Activated CD8-positive, alpha-beta T cell treated with anti-CD3 and anti-CD28 coated beads, Interleukin-2, amount 10 ng/mL, durations not matched to agents 7 days and 5 days (primary cell): ENCODE data around the gene PRND. TPM values are rescaled to one million over a fixed set of nuclear protein-coding genes. Genes with fewer than 3 reads are reported as not detected.
A peak's percentile ranks its signal among the peaks of the same experiment; 100 is the strongest.
"Not testable (repeated sequence)": the region's sequence is repeated elsewhere in the genome, so short reads cannot be mapped to it uniquely, and the experiment has no call there.

Source experiments
- ATAC-seq: fragments of 150-1000 bp; cut with Tn5 transposase; one replicate; pipeline ENCODE4 v1.10.0; 2021; ENCODE audit warnings: moderate library complexity
- CTCF ChIA-PET: fragments of 350-600 bp; sonication (Branson Sonifier 250); formaldehyde crosslinking; loops from one replicate; lab custom pipeline; 2021; ENCODE audit warnings: antibody characterized with exemption; lab: Charles Lee
- POLR2A ChIA-PET: fragments of 350-600 bp; sonication (Branson Sonifier 250); formaldehyde crosslinking; loops from one replicate; lab custom pipeline; 2021; ENCODE audit warnings: antibody characterized with exemption; lab: Charles Lee
- DNase-seq: peaks from one replicate; pipeline ENCODE4 v3.0.0-alpha.2; 2020
- H3K27ac Mint-ChIP-seq: one replicate; pipeline ENCODE4 v1.8.0; 2021; ENCODE audit warnings: mild to moderate bottlenecking, mixed read lengths
- H3K27me3 Mint-ChIP-seq: one replicate; pipeline ENCODE4 v1.8.0; 2021; ENCODE audit warnings: low read depth, mixed read lengths
- H3K36me3 Mint-ChIP-seq: one replicate; pipeline ENCODE4 v1.8.0; 2021; ENCODE audit warnings: low read depth, mixed read lengths
- H3K4me1 Mint-ChIP-seq: one replicate; pipeline ENCODE4 v1.8.0; 2021; ENCODE audit warnings: low read depth, mixed read lengths
- H3K4me3 Mint-ChIP-seq: one replicate; pipeline ENCODE4 v1.8.0; 2021; ENCODE audit warnings: mild to moderate bottlenecking, mixed read lengths
- H3K9me3 Mint-ChIP-seq: one replicate; pipeline ENCODE4 v1.8.0; 2022; ENCODE audit warnings: mixed read lengths; ENCODE audit not compliant: insufficient read depth
- total RNA-seq, 2 experiments: library from RNA; stranded (reverse); gene quantifications; one replicate each; pipeline ENCODE4 v1.2.3, GENCODE V29; 2021

The PRND gene
- total RNA-seq, 2 experiments from 2014 or later = not detected

GRCh38 chr20:4740774-4741431, 19.2 kb downstream of the PRND start:
- H3K4me1 Mint-ChIP-seq = no peaks in the 10 kb centered on the region
- H3K9me3 Mint-ChIP-seq = no peaks in the 10 kb centered on the region
- POLR2A ChIA-PET = no interaction called here
- ATAC-seq = peak; percentile 39
- H3K27me3 Mint-ChIP-seq = peaks cover 21% of the 10 kb centered on the region
- no peak overlapping the region for H3K4me3 Mint-ChIP-seq
- peak; percentile 78 for DNase-seq
- CTCF ChIA-PET = interaction anchor here (0.6 to 4.5 kb wide), 31 partner anchors 9 to 461 kb away, joined by 3 to 18 read pairs (median 3); no protein-coding TSS in a partner anchor
- H3K36me3 Mint-ChIP-seq = no peaks in the 10 kb centered on the region
- H3K27ac Mint-ChIP-seq = no peak overlapping the region

GRCh38 chr20:4748847-4749246, 27.1 kb downstream of the PRND start:
- Mint-ChIP-seq H3K4me1 (no peaks in the 10 kb centered on the region), H3K36me3 (no peaks in the 10 kb centered on the region), H3K27me3 (peaks cover 32% of the 10 kb centered on the region), H3K9me3 (peaks cover 4% of the 10 kb centered on the region), H3K4me3 (no peak overlapping the region), H3K27ac (no peak overlapping the region)
- ATAC-seq (no peak), DNase-seq (no peak)
- ChIA-PET CTCF (interaction anchor here (1.6 to 2.0 kb wide), 2 partner anchors 9 to 207 kb away, joined by 4 to 5 read pairs; no protein-coding TSS in a partner anchor), POLR2A (no interaction called here)

- CTCF ChIA-PET = interaction anchor here (1.6 to 2.0 kb wide), 2 partner anchors 9 to 206 kb away, joined by 4 to 5 read pairs; no protein-coding TSS in a partner anchor
- Mint-ChIP-seq H3K36me3 (no peaks in the 10 kb centered on the region), H3K4me3 (no peak overlapping the region), H3K4me1 (no peaks in the 10 kb centered on the region), H3K27ac (no peak overlapping the region), H3K27me3 (peaks cover 35% of the 10 kb centered on the region), H3K9me3 (peaks cover 4% of the 10 kb centered on the region)
- POLR2A ChIA-PET = no interaction called here
- ATAC-seq = no peak
- DNase-seq = no peak
These were observed 27.6 kb downstream of the PRND start for GRCh38 chr20:4749326-4749725.

- H3K9me3 Mint-ChIP-seq = peaks cover 4% of the 10 kb centered on the region
- no peak for DNase-seq
- H3K4me1 Mint-ChIP-seq = no peaks in the 10 kb centered on the region
- H3K27ac Mint-ChIP-seq = no peak overlapping the region
- ChIA-PET CTCF (interaction anchor here (0.8 kb wide), 1 partner anchor 198 kb away, joined by 3 read pairs; no protein-coding TSS in a partner anchor), POLR2A (no interaction called here)
- no peak overlapping the region for H3K4me3 Mint-ChIP-seq
- ATAC-seq = no peak
- no peaks in the 10 kb centered on the region for H3K36me3 Mint-ChIP-seq
- peaks cover 33% of the 10 kb centered on the region for H3K27me3 Mint-ChIP-seq
These were observed 28.7 kb downstream of the PRND start for GRCh38 chr20:4750381-4750780.

GRCh38 chr20:4759100-4759884, 37.6 kb downstream of the PRND start:
- ChIA-PET POLR2A (interaction anchor here (0.6 kb wide), 1 partner anchor 75 kb away, joined by 3 read pairs; no protein-coding TSS in a partner anchor), CTCF (interaction anchor here (0.7 to 2.4 kb wide), 15 partner anchors 51 to 317 kb away, joined by 3 to 5 read pairs (median 3); no protein-coding TSS in a partner anchor)
- H3K9me3 Mint-ChIP-seq, H3K4me3 Mint-ChIP-seq, ATAC-seq, H3K27ac Mint-ChIP-seq, H3K36me3 Mint-ChIP-seq: not testable (repeated sequence)
- H3K4me1 Mint-ChIP-seq = peaks cover 17% of the 10 kb centered on the region
- DNase-seq = peak; percentile 61
- H3K27me3 Mint-ChIP-seq = peaks cover 41% of the 10 kb centered on the region

GRCh38 chr20:4763261-4763660, 41.6 kb downstream of the PRND start:
- H3K27ac Mint-ChIP-seq = no peak overlapping the region
- no peak overlapping the region for H3K4me3 Mint-ChIP-seq
- ChIA-PET POLR2A (no interaction called here), CTCF (no interaction called here)
- H3K36me3 Mint-ChIP-seq = no peaks in the 10 kb centered on the region
- H3K4me1 Mint-ChIP-seq = peaks cover 17% of the 10 kb centered on the region
- DNase-seq (no peak), ATAC-seq (no peak)
- H3K9me3 Mint-ChIP-seq = no peaks in the 10 kb centered on the region
- peaks cover 20% of the 10 kb centered on the region for H3K27me3 Mint-ChIP-seq

GRCh38 chr20:4763723-4764510, 42.2 kb downstream of the PRND start:
- no peak for DNase-seq
- CTCF ChIA-PET = interaction anchor here (2.0 kb wide), 1 partner anchor 193 kb away, joined by 6 read pairs; no protein-coding TSS in a partner anchor
- H3K27ac Mint-ChIP-seq = no peak overlapping the region
- H3K36me3 Mint-ChIP-seq = no peaks in the 10 kb centered on the region
- peaks cover 17% of the 10 kb centered on the region for H3K4me1 Mint-ChIP-seq
- no peak for ATAC-seq
- no peak overlapping the region for H3K4me3 Mint-ChIP-seq
- POLR2A ChIA-PET = no interaction called here
- no peaks in the 10 kb centered on the region for H3K9me3 Mint-ChIP-seq
- H3K27me3 Mint-ChIP-seq = peaks cover 17% of the 10 kb centered on the region

- Mint-ChIP-seq H3K27ac (no peak overlapping the region), H3K4me3 (no peak overlapping the region), H3K9me3 (peaks cover 2% of the 10 kb centered on the region), H3K27me3 (peaks cover 22% of the 10 kb centered on the region), H3K36me3 (no peaks in the 10 kb centered on the region), H3K4me1 (peaks cover 15% of the 10 kb centered on the region)
- ATAC-seq = no peak
- ChIA-PET CTCF (interaction anchor here (2.0 kb wide), 1 partner anchor 192 kb away, joined by 6 read pairs; no protein-coding TSS in a partner anchor), POLR2A (no interaction called here)
- no peak for DNase-seq
These were observed 43.1 kb downstream of the PRND start for GRCh38 chr20:4764805-4765204.

- POLR2A ChIA-PET = no interaction called here
- Mint-ChIP-seq H3K4me1 (peaks cover 10% of the 10 kb centered on the region), H3K4me3 (no peak overlapping the region), H3K9me3 (peaks cover 11% of the 10 kb centered on the region), H3K27me3 (peaks cover 27% of the 10 kb centered on the region), H3K36me3 (peaks cover 4% of the 10 kb centered on the region), H3K27ac (no peak overlapping the region)
- CTCF ChIA-PET = no interaction called here
- ATAC-seq = no peak
- DNase-seq = no peak
These were observed 44.0 kb downstream of the PRND start for GRCh38 chr20:4765681-4766080.

- DNase-seq = no peak
- POLR2A ChIA-PET = no interaction called here
- H3K4me3 Mint-ChIP-seq = no peak overlapping the region
- no peak for ATAC-seq
- peaks cover 24% of the 10 kb centered on the region for H3K27me3 Mint-ChIP-seq
- H3K27ac Mint-ChIP-seq = no peak overlapping the region
- peaks cover under 1% of the 10 kb centered on the region for H3K4me1 Mint-ChIP-seq
- peaks cover 13% of the 10 kb centered on the region for H3K36me3 Mint-ChIP-seq
- CTCF ChIA-PET = interaction anchor here (2.0 kb wide), 1 partner anchor 189 kb away, joined by 6 read pairs; no protein-coding TSS in a partner anchor
- H3K9me3 Mint-ChIP-seq = peaks cover 21% of the 10 kb centered on the region
These were observed 44.9 kb downstream of the PRND start for GRCh38 chr20:4766631-4767030.

GRCh38 chr20:4767084-4767483, 45.4 kb downstream of the PRND start:
- no peaks in the 10 kb centered on the region for H3K4me1 Mint-ChIP-seq
- H3K27me3 Mint-ChIP-seq = peaks cover 20% of the 10 kb centered on the region
- no peak for ATAC-seq
- peaks cover 14% of the 10 kb centered on the region for H3K36me3 Mint-ChIP-seq
- no peak for DNase-seq
- H3K4me3 Mint-ChIP-seq = no peak overlapping the region
- CTCF ChIA-PET = interaction anchor here (0.9 to 2.0 kb wide), 2 partner anchors 189 to 334 kb away, joined by 4 to 6 read pairs; no protein-coding TSS in a partner anchor
- peaks cover 21% of the 10 kb centered on the region for H3K9me3 Mint-ChIP-seq
- POLR2A ChIA-PET = no interaction called here
- no peak overlapping the region for H3K27ac Mint-ChIP-seq
